Activated B cell treated with CpG ODN at 0.5 μM for 24 hours (primary cell): ENCODE data around the gene SIGLEC15. TPM values are rescaled to one million over a fixed set of nuclear protein-coding genes. Genes with fewer than 3 reads are reported as not detected.
"Not testable (repeated sequence)": the region's sequence is repeated elsewhere in the genome, so short reads cannot be mapped to it uniquely, and the experiment has no call there.

Source experiments
- ATAC-seq: fragments of 200-7000 bp; cut with Tn5 transposase; one replicate; pipeline ENCODE4 v1.10.0; 2021; ENCODE audit warnings: low read depth, mild to moderate bottlenecking, moderate library complexity
- CTCF ChIA-PET: fragments of 350-600 bp; sonication (Branson Sonifier 250); formaldehyde crosslinking; loops from one replicate; lab custom pipeline; 2021; ENCODE audit warnings: antibody characterized with exemption; lab: Charles Lee
- POLR2A ChIA-PET: fragments of 350-600 bp; sonication (Branson Sonifier 250); formaldehyde crosslinking; loops from one replicate; lab custom pipeline; 2021; ENCODE audit warnings: antibody characterized with exemption; lab: Charles Lee
- DNase-seq: peaks from one replicate; pipeline ENCODE4 v3.0.0; 2022
- H3K27ac Mint-ChIP-seq: one replicate; pipeline ENCODE4 v1.8.0; 2020; ENCODE audit warnings: mixed read lengths
- H3K27me3 Mint-ChIP-seq: one replicate; pipeline ENCODE4 v1.8.0; 2021; ENCODE audit warnings: mixed read lengths
- H3K36me3 Mint-ChIP-seq: one replicate; pipeline ENCODE4 v1.8.0; 2021; ENCODE audit warnings: low read depth, mixed read lengths
- H3K4me1 Mint-ChIP-seq: one replicate; pipeline ENCODE4 v1.8.0; 2021; ENCODE audit warnings: mixed read lengths
- H3K4me3 Mint-ChIP-seq: one replicate; pipeline ENCODE4 v1.8.0; 2020; ENCODE audit warnings: mild to moderate bottlenecking, mixed read lengths
- H3K9me3 Mint-ChIP-seq: one replicate; pipeline ENCODE4 v1.8.0; 2020; ENCODE audit warnings: mixed read lengths
- intact Hi-C: fragments of 100-400 bp; cut with micrococcal nuclease; formaldehyde crosslinking; loops from one replicate; pipeline ENCODE4 v1.15.1; 2024
- total RNA-seq: library from RNA; stranded (reverse); gene quantifications from 2 replicates; pipeline ENCODE4 v1.2.3, GENCODE V29; 2022
- TF ChIP-seq, protein P1 (sequence below): fragments of 200-600 bp; IDR thresholded peaks from one replicate; pipeline ENCODE4 v1.8.0; 2022; ENCODE audit warnings: antibody characterized with exemption, mild to moderate bottlenecking

Gene SIGLEC15
- total RNA-seq, 1 donor from 2014 or later = not detected

DNA sequence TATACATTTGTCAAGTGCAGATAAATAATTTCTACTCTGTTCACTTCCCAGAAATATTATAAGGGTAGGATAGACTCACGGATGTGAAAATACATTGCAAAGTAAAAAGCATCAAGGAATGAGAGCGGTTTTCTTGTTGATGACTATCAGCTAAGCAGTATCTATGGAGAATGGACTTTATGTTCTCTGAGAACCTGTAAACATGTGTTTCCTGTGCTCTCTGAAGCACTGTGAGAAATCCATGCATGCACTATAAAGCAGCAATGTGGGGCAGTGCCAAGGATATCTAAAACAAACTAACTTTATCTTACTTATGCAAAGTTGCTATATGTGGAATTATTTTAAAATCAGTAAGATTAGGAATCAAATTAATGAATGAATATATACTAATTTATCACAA is 4.4 kb upstream of the SIGLEC15 start:
- intact Hi-C loops = no loop called here
- TF ChIP-seq, protein P1, sequence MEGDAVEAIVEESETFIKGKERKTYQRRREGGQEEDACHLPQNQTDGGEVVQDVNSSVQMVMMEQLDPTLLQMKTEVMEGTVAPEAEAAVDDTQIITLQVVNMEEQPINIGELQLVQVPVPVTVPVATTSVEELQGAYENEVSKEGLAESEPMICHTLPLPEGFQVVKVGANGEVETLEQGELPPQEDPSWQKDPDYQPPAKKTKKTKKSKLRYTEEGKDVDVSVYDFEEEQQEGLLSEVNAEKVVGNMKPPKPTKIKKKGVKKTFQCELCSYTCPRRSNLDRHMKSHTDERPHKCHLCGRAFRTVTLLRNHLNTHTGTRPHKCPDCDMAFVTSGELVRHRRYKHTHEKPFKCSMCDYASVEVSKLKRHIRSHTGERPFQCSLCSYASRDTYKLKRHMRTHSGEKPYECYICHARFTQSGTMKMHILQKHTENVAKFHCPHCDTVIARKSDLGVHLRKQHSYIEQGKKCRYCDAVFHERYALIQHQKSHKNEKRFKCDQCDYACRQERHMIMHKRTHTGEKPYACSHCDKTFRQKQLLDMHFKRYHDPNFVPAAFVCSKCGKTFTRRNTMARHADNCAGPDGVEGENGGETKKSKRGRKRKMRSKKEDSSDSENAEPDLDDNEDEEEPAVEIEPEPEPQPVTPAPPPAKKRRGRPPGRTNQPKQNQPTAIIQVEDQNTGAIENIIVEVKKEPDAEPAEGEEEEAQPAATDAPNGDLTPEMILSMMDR = no peak
- no peak for ATAC-seq
- ChIA-PET POLR2A (no interaction called here), CTCF (no interaction called here)
- H3K36me3 Mint-ChIP-seq = no peaks in the 10 kb centered on the region
- H3K27ac Mint-ChIP-seq = no peak overlapping the region
- H3K9me3 Mint-ChIP-seq = peaks cover 18% of the 10 kb centered on the region
- no peak for DNase-seq
- peaks cover 43% of the 10 kb centered on the region for H3K27me3 Mint-ChIP-seq
- no peak overlapping the region for H3K4me3 Mint-ChIP-seq
- H3K4me1 Mint-ChIP-seq = peaks cover 16% of the 10 kb centered on the region

DNA sequence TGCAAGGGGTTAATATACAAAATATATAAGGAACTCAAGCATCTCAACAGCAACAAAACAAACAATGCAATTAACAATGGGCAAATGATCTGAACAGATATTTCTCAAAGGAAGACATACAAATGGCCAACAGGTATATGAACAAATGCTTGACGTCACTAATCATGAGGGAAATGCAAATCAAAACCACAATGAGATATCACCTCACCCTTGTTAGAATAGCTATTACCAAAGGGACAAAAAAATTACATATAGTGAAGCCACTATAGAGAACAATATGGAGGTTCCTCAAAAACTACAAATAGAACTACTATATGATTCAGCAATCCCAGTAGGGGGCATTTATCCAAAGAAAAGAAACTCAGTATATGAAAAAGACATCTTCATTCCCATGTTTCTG is 3.8 kb upstream of the SIGLEC15 start:
- Mint-ChIP-seq H3K27me3 (peaks cover 41% of the 10 kb centered on the region), H3K36me3 (no peaks in the 10 kb centered on the region), H3K4me1 (peaks cover 20% of the 10 kb centered on the region), H3K27ac (no peak overlapping the region), H3K9me3 (peaks cover 11% of the 10 kb centered on the region), H3K4me3 (no peak overlapping the region)
- POLR2A ChIA-PET = no interaction called here
- no peak for DNase-seq
- TF ChIP-seq, protein P1 = no peak
- intact Hi-C loops = no loop called here
- CTCF ChIA-PET = no interaction called here
- ATAC-seq = no peak

DNA sequence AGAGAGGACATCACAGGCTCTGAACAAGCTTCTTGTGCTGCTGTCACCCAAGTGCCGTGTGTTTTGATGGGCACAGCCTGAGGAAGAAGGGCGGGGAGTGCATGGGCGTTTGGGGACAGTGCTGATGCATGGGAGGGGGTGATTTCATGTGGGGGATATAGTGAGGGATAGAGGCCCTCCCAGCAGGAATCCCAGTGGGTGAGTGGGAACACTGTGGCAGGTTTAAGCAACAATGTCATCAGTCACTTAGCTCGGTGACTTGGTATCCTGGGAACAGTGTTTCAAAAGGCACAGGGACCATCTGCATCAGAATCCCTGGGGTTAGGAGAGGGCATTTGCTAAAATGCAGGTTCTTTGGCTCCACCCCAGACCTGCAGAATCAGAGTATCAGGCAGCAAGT is 609 bp downstream of the SIGLEC15 start:
- Mint-ChIP-seq H3K36me3 (no peaks in the 10 kb centered on the region), H3K4me3 (no peak overlapping the region), H3K4me1 (peaks cover 43% of the 10 kb centered on the region), H3K27ac (no peak overlapping the region), H3K9me3 (peaks cover 9% of the 10 kb centered on the region), H3K27me3 (peaks cover 24% of the 10 kb centered on the region)
- POLR2A ChIA-PET = no interaction called here
- DNase-seq (no peak), ATAC-seq (no peak)
- intact Hi-C loops = no loop called here
- CTCF ChIA-PET = no interaction called here
- TF ChIP-seq, protein P1 = no peak

DNA sequence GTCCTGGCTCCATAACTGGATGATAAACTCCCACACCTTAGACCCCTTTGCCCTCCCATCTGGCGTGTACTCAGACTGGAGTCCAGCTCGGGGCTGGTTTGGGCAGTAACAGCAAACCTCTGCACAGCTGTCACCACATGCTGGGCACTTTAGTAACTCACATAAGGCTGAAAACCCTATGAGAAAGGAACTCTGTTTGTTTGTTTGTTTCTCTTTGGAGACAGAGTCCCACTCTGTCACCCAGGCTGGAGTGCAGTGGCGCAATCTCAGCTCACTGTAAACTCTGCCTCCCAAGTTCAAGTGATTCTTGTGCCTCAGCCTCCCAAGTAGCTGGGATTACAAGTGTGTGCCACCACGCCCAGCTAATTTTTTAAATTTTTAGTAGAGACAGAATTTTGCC is 1.2 kb downstream of the SIGLEC15 start:
- H3K36me3 Mint-ChIP-seq, intact Hi-C loops, H3K4me3 Mint-ChIP-seq, ATAC-seq, DNase-seq, CTCF ChIA-PET, H3K27ac Mint-ChIP-seq, H3K9me3 Mint-ChIP-seq, POLR2A ChIA-PET: not testable (repeated sequence)
- Mint-ChIP-seq H3K4me1 (peaks cover 41% of the 10 kb centered on the region), H3K27me3 (peaks cover 22% of the 10 kb centered on the region)

DNA sequence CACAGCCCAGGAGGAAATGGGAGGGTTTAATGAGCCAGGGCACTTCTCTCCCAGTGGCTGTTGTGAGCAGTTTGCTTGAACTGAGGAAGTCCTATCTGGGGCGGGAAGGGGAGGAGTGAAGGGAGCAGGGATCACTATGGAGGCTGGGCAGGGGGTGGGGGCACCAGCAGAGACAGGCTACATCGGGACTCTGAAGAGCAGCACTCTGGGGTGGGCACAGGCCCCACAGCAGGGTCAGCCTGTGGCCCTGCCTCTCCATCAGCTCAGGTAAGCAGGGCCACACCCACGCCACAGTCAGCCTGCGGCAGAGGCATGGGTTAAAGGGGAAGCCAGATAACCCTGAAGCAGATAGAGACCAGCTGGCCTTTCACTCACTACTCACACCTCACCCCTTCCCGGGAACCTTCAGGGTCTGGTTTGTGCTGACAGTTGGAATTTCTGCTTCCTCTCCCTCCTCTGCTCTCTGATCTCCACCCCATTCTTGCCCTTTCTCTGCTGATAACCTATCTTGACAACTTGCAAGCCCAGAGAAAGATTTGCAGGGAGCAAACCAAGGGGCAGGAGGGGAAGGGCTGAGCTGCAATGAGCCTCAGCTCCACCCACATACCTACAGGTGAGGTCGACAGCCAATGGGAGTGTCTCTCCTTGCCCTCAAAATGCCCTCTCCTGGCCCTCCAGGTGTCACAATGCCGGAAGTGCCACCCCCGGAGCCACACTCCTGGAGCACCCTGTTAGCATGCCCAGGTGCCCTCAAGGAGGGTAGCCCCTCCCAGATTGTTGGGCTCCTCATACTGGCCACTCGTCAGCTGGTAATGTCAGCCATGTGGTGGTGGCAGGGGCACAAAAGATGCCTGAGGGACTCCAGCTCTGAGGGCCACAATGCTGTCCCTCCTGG is 3.7 kb downstream of the SIGLEC15 start:
- no peaks in the 10 kb centered on the region for H3K36me3 Mint-ChIP-seq
- intact Hi-C loops = no loop called here
- H3K4me1 Mint-ChIP-seq = peaks cover 41% of the 10 kb centered on the region
- peaks cover 11% of the 10 kb centered on the region for H3K27me3 Mint-ChIP-seq
- ATAC-seq (no peak), DNase-seq (no peak)
- H3K9me3 Mint-ChIP-seq = no peaks in the 10 kb centered on the region
- CTCF ChIA-PET = no interaction called here
- no peak overlapping the region for H3K4me3 Mint-ChIP-seq
- no peak overlapping the region for H3K27ac Mint-ChIP-seq
- POLR2A ChIA-PET = no interaction called here
- TF ChIP-seq, protein P1 = no peak
